Calu3 (cell line): ENCODE results near the gene HLX. TPM values are rescaled to one million over a fixed set of nuclear protein-coding genes. Genes with fewer than 3 reads are reported as not detected.

Experiments
- BruUV-seq: library from RNA; stranded (reverse); fragments of 400-500 nt; replicated peaks from 2 replicates; lab custom pipeline; 2021; lab: Mats Ljungman, UMichigan
- CTCF ChIA-PET: fragments of 300-600 bp; sonication (Branson Sonifier 250); formaldehyde crosslinking; loops from one replicate; lab custom pipeline; 2022; ENCODE audit warnings: antibody characterized with exemption; lab: Charles Lee
- DNase-seq: peaks from one replicate; pipeline ENCODE4 v3.0.0; 2022
- H3K27ac Mint-ChIP-seq: one replicate; pipeline ENCODE4 v1.8.0; 2022; ENCODE audit warnings: mixed read lengths; ENCODE audit not compliant: unreplicated experiment
- H3K27me3 Mint-ChIP-seq: one replicate; pipeline ENCODE4 v1.8.0; 2022; ENCODE audit warnings: mixed read lengths; ENCODE audit not compliant: unreplicated experiment
- H3K36me3 Mint-ChIP-seq: one replicate; pipeline ENCODE4 v1.8.0; 2022; ENCODE audit warnings: mild to moderate bottlenecking, moderate library complexity, mixed read lengths; ENCODE audit not compliant: insufficient read depth, unreplicated experiment
- H3K4me1 Mint-ChIP-seq: one replicate; pipeline ENCODE4 v1.8.0; 2022; ENCODE audit warnings: mild to moderate bottlenecking, low read depth, mixed read lengths; ENCODE audit not compliant: unreplicated experiment
- H3K4me3 Mint-ChIP-seq: one replicate; pipeline ENCODE4 v1.8.0; 2022; ENCODE audit warnings: mild to moderate bottlenecking, low read depth, moderate library complexity, mixed read lengths; ENCODE audit not compliant: unreplicated experiment
- H3K9me3 Mint-ChIP-seq: one replicate; pipeline ENCODE4 v1.8.0; 2022; ENCODE audit warnings: low read depth, mixed read lengths; ENCODE audit not compliant: unreplicated experiment
- intact Hi-C: fragments of 100-400 bp; cut with micrococcal nuclease; formaldehyde crosslinking; loops from one replicate; pipeline ENCODE4 v1.10.0; 2022; ENCODE audit not compliant: unreplicated experiment
- total RNA-seq: library from RNA; stranded (reverse); gene quantifications from 2 replicates; pipeline ENCODE4 v1.2.3, GENCODE V29; 2022
- TF ChIP-seq, protein P1 (sequence below): fragments of 200-600 bp; IDR thresholded peaks from one replicate; pipeline ENCODE4 v1.8.0; 2022; ENCODE audit warnings: antibody characterized with exemption; ENCODE audit not compliant: unreplicated experiment

HLX gene
- total RNA-seq, 1 experiment from 2014 or later = 0.09 TPM

DNA sequence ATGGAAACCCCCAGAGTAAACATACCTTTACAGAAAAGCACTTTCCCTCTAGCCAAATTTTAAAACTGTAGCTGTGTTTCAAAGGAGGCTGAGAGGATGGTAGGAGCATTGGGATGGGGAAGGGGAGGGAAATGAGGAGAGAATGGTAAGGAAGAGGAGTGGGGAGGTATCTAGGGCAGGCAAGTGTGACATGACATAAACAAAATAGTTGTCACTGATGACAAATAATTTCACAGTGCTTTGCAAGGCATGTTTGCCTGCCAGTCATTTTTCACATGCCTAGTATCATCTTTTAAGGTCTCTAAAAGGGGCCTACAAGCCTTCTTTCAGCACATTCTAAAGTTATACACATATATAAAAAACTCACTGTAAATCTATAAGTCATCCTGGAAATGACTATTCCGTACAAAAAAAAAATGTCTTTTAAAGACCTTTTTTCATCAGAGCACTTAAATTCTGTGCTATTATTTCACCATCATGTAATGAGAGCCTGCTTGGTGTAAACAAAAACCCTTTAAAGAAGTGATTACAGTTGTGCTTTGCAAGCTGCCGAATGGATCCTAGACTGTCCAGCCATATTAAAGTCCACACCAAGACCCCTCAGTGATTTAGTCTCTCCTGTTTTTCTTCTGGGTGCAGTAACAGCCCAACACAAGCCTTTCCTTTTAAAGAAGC, 38.4 kb downstream of the HLX start:
- no peak overlapping the region for H3K4me3 Mint-ChIP-seq
- no peaks in the 10 kb centered on the region for H3K9me3 Mint-ChIP-seq
- no TSS peak for BruUV-seq

DNA sequence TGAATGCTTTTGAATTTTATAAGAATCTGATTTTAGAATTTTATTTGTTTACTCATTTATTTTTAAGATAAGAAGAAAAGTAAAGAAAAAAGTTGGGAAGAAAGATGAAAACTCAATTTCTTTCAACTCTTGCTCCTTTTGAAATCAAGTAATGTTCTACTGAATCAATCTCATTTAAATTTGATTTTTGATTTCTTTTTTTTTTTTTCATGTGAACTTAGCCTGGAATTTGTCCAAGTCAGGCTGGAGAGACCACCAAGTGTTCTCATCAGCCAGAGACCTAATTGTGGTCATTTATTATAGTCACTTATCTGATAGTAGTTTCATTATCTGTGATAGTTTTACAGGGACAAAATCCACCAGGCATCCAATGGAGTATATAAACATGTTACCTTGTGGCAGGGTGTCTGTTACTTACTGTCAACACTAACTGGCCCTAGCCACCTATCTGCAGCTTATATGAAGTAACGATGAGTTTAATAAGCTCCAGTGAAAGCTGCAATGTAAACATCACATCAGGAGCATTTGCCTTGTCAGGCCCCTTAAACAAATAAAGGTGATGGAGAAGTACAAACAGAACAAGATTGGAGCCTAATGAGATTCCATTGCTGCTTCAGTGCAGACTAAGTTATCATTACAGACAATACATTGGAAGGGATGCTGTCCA, 39.2 kb downstream of the HLX start:
- intact Hi-C loops = no loop called here
- Mint-ChIP-seq H3K4me1 (no peaks in the 10 kb centered on the region), H3K4me3 (no peak overlapping the region), H3K9me3 (no peaks in the 10 kb centered on the region), H3K27me3 (peaks cover 51% of the 10 kb centered on the region), H3K27ac (no peak overlapping the region), H3K36me3 (no peaks in the 10 kb centered on the region)
- no TSS peak for BruUV-seq
- DNase-seq = no peak
- CTCF ChIA-PET = interaction anchor here (1.4 kb wide), 1 partner anchor 10 kb away, joined by 3 read pairs; no protein-coding TSS in a partner anchor
- TF ChIP-seq, protein P1, sequence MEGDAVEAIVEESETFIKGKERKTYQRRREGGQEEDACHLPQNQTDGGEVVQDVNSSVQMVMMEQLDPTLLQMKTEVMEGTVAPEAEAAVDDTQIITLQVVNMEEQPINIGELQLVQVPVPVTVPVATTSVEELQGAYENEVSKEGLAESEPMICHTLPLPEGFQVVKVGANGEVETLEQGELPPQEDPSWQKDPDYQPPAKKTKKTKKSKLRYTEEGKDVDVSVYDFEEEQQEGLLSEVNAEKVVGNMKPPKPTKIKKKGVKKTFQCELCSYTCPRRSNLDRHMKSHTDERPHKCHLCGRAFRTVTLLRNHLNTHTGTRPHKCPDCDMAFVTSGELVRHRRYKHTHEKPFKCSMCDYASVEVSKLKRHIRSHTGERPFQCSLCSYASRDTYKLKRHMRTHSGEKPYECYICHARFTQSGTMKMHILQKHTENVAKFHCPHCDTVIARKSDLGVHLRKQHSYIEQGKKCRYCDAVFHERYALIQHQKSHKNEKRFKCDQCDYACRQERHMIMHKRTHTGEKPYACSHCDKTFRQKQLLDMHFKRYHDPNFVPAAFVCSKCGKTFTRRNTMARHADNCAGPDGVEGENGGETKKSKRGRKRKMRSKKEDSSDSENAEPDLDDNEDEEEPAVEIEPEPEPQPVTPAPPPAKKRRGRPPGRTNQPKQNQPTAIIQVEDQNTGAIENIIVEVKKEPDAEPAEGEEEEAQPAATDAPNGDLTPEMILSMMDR = no peak

More for the DNA sequence above, 38.4 kb downstream of the HLX start:
- no peaks in the 10 kb centered on the region for H3K4me1 Mint-ChIP-seq
- peaks cover 51% of the 10 kb centered on the region for H3K27me3 Mint-ChIP-seq
- intact Hi-C loops = no loop called here
- TF ChIP-seq, protein P1 = no peak
- DNase-seq = no peak
- no peaks in the 10 kb centered on the region for H3K36me3 Mint-ChIP-seq
- H3K27ac Mint-ChIP-seq = no peak overlapping the region
- CTCF ChIA-PET = interaction anchor here (0.6 kb wide), 1 partner anchor 442 kb away, joined by 7 read pairs; no protein-coding TSS in a partner anchor

DNA sequence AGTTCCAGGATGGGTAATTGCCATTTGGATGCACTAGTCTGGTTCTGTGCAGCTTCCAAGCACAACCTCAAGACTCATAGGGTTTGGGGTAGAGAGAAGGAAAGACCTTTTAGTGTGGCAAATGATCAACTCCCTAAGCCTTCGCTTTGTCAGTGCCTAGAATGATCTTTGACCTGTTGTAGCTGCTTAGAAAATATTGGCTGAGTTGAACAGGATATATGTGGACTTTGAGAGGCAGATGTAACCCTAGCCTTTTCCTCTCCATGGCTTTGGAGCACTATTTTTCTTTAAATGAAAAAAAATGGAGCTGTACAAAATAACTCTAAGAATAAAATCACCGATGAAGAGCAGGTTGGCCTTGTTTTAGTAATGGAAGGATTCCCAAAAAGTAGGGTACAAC, 41.7 kb downstream of the HLX start:
- Mint-ChIP-seq H3K4me3 (no peak overlapping the region), H3K36me3 (no peaks in the 10 kb centered on the region), H3K27me3 (peaks cover 30% of the 10 kb centered on the region), H3K9me3 (no peaks in the 10 kb centered on the region), H3K27ac (no peak overlapping the region), H3K4me1 (no peaks in the 10 kb centered on the region)
- TF ChIP-seq, protein P1 = no peak
- intact Hi-C loops = no loop called here
- DNase-seq = no peak
- BruUV-seq = no TSS peak
- CTCF ChIA-PET = no interaction called here

DNA sequence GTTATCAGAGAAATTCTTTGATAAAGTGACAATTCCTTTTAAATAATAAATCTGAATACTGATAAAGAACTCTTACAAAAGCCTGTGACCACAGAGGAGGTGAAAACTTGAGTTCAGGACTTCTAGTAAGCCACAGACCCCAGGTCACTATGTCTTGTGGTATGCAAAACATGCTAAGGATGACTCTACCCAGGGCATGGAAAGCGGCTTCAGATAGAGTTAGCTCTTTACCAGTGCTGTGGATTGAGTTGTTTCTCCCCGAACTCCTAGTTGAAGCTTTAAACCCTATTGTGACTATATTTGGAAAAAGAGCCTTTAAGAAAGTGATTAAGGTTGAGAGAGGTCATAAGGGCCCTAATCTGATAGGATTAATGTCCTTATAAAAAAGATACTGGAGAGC, 42.3 kb downstream of the HLX start:
- Mint-ChIP-seq H3K27ac (no peak overlapping the region), H3K36me3 (no peaks in the 10 kb centered on the region), H3K4me3 (no peak overlapping the region), H3K4me1 (no peaks in the 10 kb centered on the region), H3K9me3 (no peaks in the 10 kb centered on the region), H3K27me3 (peaks cover 34% of the 10 kb centered on the region)
- intact Hi-C loops = no loop called here
- TF ChIP-seq, protein P1 = no peak
- BruUV-seq = no TSS peak
- DNase-seq = no peak
- CTCF ChIA-PET = no interaction called here
